B cell (primary cell): ENCODE measurements around the gene RING1.

Source experiments
- CTCF ChIP-seq: fragments of 200-600 bp; IDR thresholded peaks from one replicate; pipeline ENCODE4 v1.8.0; 2022; ENCODE audit warnings: antibody characterized with exemption, mild to moderate bottlenecking
- EZH2 ChIP-seq: IDR thresholded peaks from 2 replicates; pipeline ENCODE4 v1.6.1; 2012; ENCODE audit warnings: borderline replicate concordance, low read depth, mild to moderate bottlenecking, moderate library complexity, low read length; ENCODE audit not compliant: insufficient read depth, poor library complexity, severe bottlenecking

DNA sequence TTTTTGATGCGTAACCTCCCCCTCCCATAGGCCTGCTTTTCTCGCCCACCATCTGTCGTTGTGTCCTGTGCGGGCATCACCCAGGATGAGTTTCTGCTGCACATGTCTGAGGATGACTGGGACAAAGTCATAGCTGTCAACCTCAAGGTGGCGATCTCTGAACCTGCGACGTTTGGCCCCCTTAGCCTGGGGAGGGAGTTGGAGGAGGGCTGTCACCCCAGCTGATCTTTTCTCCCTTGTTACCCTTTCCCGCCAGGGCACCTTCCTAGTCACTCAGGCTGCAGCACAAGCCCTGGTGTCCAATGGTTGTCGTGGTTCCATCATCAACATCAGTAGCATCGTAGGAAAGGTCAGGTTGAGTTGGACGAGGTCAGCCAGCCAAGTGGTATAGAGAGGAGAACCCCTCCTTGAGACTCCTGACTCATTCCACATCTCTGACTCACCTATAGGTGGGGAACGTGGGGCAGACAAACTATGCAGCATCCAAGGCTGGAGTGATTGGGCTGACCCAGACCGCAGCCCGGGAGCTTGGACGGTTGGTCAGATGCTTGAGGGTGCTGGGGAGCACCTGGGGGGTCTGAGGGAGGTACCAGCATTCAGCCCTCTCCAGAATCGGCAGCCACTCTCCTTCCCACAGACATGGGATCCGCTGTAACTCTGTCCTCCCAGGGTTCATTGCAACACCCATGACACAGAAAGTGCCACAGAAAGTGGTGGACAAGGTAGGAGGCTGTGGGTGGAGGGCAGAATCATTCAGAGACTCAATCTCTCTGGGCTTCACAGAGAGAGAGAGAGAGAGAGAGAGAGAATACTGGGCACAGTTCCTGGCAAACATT is 2.9 kb upstream of the RING1 start:
- no peak for TF ChIP-seq CTCF
- TF ChIP-seq EZH2: no peak
